BLaER1 (cell line): ENCODE data around the gene ARHGAP45.
A peak's percentile ranks its signal among the peaks of the same experiment; 100 is the strongest.

Experiments used
- H3K27ac ChIP-seq: shearing (Covaris generic); formaldehyde crosslinking; 2 replicates; pipeline ENCODE4 v1.8.1; 2022
- H3K27me3 ChIP-seq: shearing (Covaris generic); formaldehyde crosslinking; 2 replicates; pipeline ENCODE4 v1.8.1; 2022
- H3K36me3 ChIP-seq: shearing (Covaris generic); formaldehyde crosslinking; 2 replicates; pipeline ENCODE4 v1.8.1; 2022
- H3K4me1 ChIP-seq: shearing (Covaris generic); formaldehyde crosslinking; 2 replicates; pipeline ENCODE4 v1.8.1; 2022
- H3K4me2 ChIP-seq: shearing (Covaris generic); formaldehyde crosslinking; 2 replicates; pipeline ENCODE4 v1.8.1; 2022
- H3K4me3 ChIP-seq: shearing (Covaris generic); formaldehyde crosslinking; 2 replicates; pipeline ENCODE4 v1.8.1; 2022
- H3K9ac ChIP-seq: shearing (Covaris generic); formaldehyde crosslinking; 2 replicates; pipeline ENCODE4 v1.8.1; 2022
- H3K9me3 ChIP-seq: shearing (Covaris generic); formaldehyde crosslinking; 2 replicates; pipeline ENCODE4 v1.8.1; 2022
- H4K20me1 ChIP-seq: shearing (Covaris generic); formaldehyde crosslinking; 2 replicates; pipeline ENCODE4 v1.8.1; 2022
- Cebpa-rat ChIP-seq: shearing (Covaris generic); IDR thresholded peaks from 2 replicates; pipeline ENCODE4 v1.8.1; 2022

Gene ARHGAP45

GRCh38 chr19:1038978-1039645 is 27.9 kb upstream of the ARHGAP45 start:
- H3K4me2 ChIP-seq, result peak overlapping the region; percentile 95
- H3K27ac ChIP-seq, result peak overlapping the region; percentile 72
- no peaks in the 10 kb centered on the region for H3K9me3 ChIP-seq
- no peaks in the 10 kb centered on the region for H3K36me3 ChIP-seq
- H3K27me3 ChIP-seq, result no peaks in the 10 kb centered on the region
- peak overlapping the region; percentile 25; the same call in 1 of the 2 replicates for H3K9ac ChIP-seq
- H3K4me1 ChIP-seq, result peaks cover 85% of the 10 kb centered on the region
- no peak for TF ChIP-seq Cebpa-rat
- H3K4me3 ChIP-seq, result peak overlapping the region; percentile 67
- peaks cover 11% of the 10 kb centered on the region for H4K20me1 ChIP-seq

GRCh38 chr19:1039646-1040475 is 27.1 kb upstream of the ARHGAP45 start, which contains the start of gene ABCA7:
Gene ABCA7 (plus strand): TSS chr19:1040107. CDS start chr19:1041362, 1,255 bp downstream.
- Histone ChIP-seq H3K9me3 (no peaks in the 10 kb centered on the region), H3K9ac (peak within 1 kb of the TSS; percentile 61), H3K4me1 (peaks cover 92% of the 10 kb centered on the region), H3K4me2 (peak within 1 kb of the TSS; percentile 95), H3K36me3 (no peaks in the 10 kb centered on the region), H3K27me3 (no peaks in the 10 kb centered on the region), H4K20me1 (peaks cover 11% of the 10 kb centered on the region), H3K27ac (peak within 1 kb of the TSS; percentile 72; the same call in 1 of the 2 replicates), H3K4me3 (peak within 1 kb of the TSS; percentile 67)
- TF ChIP-seq Cebpa-rat, result no peak

GRCh38 chr19:1040476-1041271 is 26.3 kb upstream of the ARHGAP45 start:
- no peak for TF ChIP-seq Cebpa-rat
- H3K27ac ChIP-seq, result no peak overlapping the region
- peaks cover 11% of the 10 kb centered on the region for H4K20me1 ChIP-seq
- no peaks in the 10 kb centered on the region for H3K9me3 ChIP-seq
- H3K36me3 ChIP-seq, result no peaks in the 10 kb centered on the region
- peak overlapping the region; percentile 95 for H3K4me2 ChIP-seq
- H3K9ac ChIP-seq, result peak overlapping the region; percentile 61
- peaks cover 89% of the 10 kb centered on the region for H3K4me1 ChIP-seq
- peak overlapping the region; percentile 67 for H3K4me3 ChIP-seq
- H3K27me3 ChIP-seq, result no peaks in the 10 kb centered on the region

GRCh38 chr19:1041272-1041834 is 25.6 kb upstream of the ARHGAP45 start:
- Histone ChIP-seq H3K4me1 (peaks cover 89% of the 10 kb centered on the region), H3K9me3 (no peaks in the 10 kb centered on the region), H3K4me2 (peak overlapping the region; percentile 95), H3K36me3 (no peaks in the 10 kb centered on the region), H4K20me1 (peaks cover 11% of the 10 kb centered on the region), H3K4me3 (peak overlapping the region; percentile 67), H3K27me3 (no peaks in the 10 kb centered on the region), H3K9ac (no peak overlapping the region), H3K27ac (no peak overlapping the region)
- no peak for TF ChIP-seq Cebpa-rat

DNA sequence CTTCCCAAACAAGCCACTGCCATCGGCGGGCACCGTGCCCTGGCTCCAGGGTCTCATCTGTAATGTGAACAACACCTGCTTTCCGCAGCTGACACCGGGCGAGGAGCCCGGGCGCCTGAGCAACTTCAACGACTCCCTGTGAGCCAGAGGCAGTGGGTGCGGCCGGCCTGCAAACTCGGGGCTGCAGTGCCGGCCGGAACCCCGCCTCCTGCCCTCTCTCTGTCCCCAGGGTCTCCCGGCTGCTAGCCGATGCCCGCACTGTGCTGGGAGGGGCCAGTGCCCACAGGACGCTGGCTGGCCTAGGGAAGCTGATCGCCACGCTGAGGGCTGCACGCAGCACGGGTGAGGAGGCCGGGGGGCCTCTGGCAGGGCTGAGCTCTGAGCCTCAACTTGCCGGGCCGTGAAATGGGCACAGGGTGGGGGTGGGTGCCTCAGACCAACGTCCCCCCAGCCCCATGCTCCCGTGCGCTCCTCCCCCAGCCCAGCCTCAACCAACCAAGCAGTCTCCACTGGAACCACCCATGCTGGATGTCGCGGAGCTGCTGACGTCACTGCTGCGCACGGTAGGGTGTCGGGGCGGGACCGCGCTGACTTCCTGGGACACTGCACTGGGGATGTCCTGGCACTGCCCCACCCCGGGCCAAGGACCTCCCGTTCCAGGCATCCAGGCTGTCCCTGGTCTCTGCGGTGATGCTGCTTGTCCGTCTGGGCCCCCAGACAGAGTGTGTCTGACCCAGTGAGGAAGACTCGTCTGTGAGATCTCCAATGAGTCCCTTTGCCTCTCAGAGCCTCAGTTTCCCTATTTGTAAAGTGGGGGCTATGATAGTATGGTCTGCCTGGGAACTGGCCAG is 24.9 kb upstream of the ARHGAP45 start:
- H3K9ac ChIP-seq, result no peak overlapping the region
- H3K36me3 ChIP-seq, result peaks cover 4% of the 10 kb centered on the region; the same call in 1 of the 2 replicates
- H3K27ac ChIP-seq, result no peak overlapping the region
- no peak for TF ChIP-seq Cebpa-rat
- no peak overlapping the region; the same call in 1 of the 2 replicates for H3K4me3 ChIP-seq
- peaks cover 11% of the 10 kb centered on the region for H4K20me1 ChIP-seq
- no peaks in the 10 kb centered on the region for H3K9me3 ChIP-seq
- peaks cover 87% of the 10 kb centered on the region for H3K4me1 ChIP-seq
- H3K27me3 ChIP-seq, result no peaks in the 10 kb centered on the region
- H3K4me2 ChIP-seq, result peak overlapping the region; percentile 95

DNA sequence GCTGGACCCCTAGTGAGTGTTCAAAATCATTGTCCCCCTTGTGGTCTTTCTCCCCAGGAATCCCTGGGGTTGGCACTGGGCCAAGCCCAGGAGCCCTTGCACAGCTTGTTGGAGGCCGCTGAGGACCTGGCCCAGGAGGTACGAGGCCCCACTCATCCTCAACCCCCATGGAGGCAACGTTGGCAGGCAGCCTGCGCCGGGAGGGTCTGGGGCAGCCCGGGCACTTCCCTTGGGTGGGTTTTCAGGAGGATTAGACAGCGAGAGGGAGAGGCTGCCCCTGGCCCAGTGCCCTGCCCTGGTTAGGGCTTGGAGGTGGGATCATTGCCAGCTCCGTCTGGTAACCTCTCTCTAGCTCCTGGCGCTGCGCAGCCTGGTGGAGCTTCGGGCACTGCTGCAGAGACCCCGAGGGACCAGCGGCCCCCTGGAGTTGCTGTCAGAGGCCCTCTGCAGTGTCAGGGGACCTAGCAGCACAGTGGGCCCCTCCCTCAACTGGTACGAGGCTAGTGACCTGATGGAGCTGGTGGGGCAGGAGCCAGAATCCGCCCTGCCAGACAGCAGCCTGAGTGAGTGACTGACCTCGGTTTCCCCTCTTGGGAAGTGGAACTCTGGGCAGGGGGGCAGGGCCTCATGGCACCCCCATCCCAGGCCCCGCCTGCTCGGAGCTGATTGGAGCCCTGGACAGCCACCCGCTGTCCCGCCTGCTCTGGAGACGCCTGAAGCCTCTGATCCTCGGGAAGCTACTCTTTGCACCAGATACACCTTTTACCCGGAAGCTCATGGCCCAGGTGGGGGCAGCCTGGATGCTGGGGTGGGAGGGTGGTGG is 24.1 kb upstream of the ARHGAP45 start:
- H3K4me2 ChIP-seq, result peak overlapping the region; percentile 95
- H4K20me1 ChIP-seq, result peaks cover 11% of the 10 kb centered on the region
- H3K27me3 ChIP-seq, result no peaks in the 10 kb centered on the region
- H3K36me3 ChIP-seq, result peaks cover 8% of the 10 kb centered on the region; the same call in 1 of the 2 replicates
- TF ChIP-seq Cebpa-rat, result no peak
- H3K9me3 ChIP-seq, result no peaks in the 10 kb centered on the region
- H3K27ac ChIP-seq, result no peak overlapping the region
- peaks cover 82% of the 10 kb centered on the region for H3K4me1 ChIP-seq
- peak overlapping the region; percentile 31; the same call in 1 of the 2 replicates for H3K9ac ChIP-seq
- H3K4me3 ChIP-seq, result no peak overlapping the region

DNA sequence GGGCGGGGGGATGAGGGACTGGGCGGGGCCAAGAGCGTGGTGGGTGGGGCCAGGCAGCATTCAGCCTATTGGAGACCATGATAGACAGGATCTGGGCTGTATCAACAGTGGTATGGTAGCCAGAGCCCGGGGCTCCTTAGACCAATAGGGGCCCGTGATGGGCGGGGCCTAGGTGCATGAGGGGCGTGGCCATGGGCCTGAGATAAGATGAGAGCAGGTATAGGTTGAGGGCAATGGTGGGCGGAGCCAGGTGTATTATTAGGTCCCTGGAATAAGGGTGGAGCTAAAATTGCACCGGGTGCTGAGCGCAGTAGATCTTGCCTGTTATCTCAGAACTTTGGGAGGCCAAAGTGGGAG is 21.7 kb upstream of the ARHGAP45 start:
- H3K27me3 ChIP-seq, result no peaks in the 10 kb centered on the region
- TF ChIP-seq Cebpa-rat, result no peak

DNA sequence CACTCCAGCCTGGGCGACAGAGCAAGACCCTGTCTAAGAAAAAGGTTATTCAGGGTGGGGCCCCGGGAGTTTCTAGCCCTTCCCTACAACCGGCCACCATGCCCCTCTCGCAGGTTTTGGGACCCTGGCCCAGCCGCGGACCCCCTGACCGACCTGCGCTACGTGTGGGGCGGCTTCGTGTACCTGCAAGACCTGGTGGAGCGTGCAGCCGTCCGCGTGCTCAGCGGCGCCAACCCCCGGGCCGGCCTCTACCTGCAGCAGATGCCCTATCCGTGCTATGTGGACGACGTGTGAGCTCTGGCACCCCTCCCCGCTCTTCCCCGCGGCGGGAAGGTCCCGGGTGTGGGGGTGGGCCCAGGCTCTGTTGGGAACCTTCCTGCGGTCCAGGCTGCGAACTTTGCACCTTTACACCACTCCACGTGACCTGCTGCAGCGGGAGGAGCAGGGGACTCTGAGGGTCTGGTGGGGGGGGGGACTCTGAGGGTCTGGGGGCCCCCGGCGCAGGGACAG is 20.8 kb upstream of the ARHGAP45 start:
- Histone ChIP-seq H3K4me2 (peak overlapping the region; percentile 40), H3K4me3 (no peak overlapping the region), H3K9me3 (no peaks in the 10 kb centered on the region), H3K27ac (no peak overlapping the region), H3K36me3 (peaks cover 8% of the 10 kb centered on the region; the same call in 1 of the 2 replicates), H4K20me1 (peaks cover 11% of the 10 kb centered on the region), H3K27me3 (no peaks in the 10 kb centered on the region), H3K4me1 (peaks cover 58% of the 10 kb centered on the region), H3K9ac (no peak overlapping the region)
- no peak for TF ChIP-seq Cebpa-rat

More for the DNA sequence above, 21.7 kb upstream of the ARHGAP45 start:
- no peak overlapping the region for H3K4me3 ChIP-seq
- no peak overlapping the region for H3K9ac ChIP-seq
- H3K4me2 ChIP-seq, result no peak overlapping the region
- no peak overlapping the region for H3K27ac ChIP-seq
- H4K20me1 ChIP-seq, result peaks cover 11% of the 10 kb centered on the region
- H3K9me3 ChIP-seq, result no peaks in the 10 kb centered on the region
- H3K4me1 ChIP-seq, result peaks cover 66% of the 10 kb centered on the region
- H3K36me3 ChIP-seq, result peaks cover 8% of the 10 kb centered on the region; the same call in 1 of the 2 replicates
